GM18867 (cell line): ENCODE measurements around the gene OAF.

Source experiments
- ATAC-seq: cut with Tn5 transposase; IDR thresholded peaks from one replicate; pipeline ENCODE4 v1.9.1; 2021; ENCODE audit warnings: mild to moderate bottlenecking, moderate library complexity; ENCODE audit not compliant: unreplicated experiment

OAF gene

DNA sequence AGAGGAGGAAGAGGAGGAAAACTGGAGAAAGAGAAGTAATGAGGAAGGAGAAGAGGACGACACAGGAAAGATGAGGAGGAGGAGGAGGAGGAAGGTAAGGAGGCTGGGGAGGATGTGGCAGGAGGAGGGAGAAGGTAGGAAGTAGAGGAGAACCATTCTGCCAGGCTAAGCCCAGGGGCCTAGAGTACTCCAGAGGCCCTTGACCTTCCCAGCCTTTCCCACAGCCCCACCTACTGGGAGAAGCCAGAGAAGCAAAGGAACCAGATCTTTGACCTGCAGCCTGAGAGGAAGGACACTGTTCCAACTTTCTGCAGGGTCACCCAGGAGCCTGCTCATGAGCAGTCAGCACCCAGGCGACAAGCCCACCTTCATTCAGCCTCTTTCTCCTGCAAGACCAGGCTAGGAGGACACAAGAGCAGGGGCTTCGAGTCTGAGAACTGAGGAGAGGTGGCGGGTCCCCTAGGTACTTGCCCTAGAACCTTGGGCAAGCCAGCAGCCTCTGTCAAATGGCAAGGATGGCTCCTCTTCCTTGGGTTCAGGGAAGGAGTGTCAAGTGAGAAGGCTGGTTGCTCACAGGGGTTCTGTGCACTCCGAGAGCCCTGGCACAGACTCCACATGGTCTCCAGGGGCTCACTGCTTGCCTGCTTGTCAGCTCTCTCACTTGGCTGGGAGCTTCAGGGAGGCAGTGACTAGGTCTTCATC lies 27.9 kb upstream of the OAF start:
- ATAC-seq, result no peak

DNA sequence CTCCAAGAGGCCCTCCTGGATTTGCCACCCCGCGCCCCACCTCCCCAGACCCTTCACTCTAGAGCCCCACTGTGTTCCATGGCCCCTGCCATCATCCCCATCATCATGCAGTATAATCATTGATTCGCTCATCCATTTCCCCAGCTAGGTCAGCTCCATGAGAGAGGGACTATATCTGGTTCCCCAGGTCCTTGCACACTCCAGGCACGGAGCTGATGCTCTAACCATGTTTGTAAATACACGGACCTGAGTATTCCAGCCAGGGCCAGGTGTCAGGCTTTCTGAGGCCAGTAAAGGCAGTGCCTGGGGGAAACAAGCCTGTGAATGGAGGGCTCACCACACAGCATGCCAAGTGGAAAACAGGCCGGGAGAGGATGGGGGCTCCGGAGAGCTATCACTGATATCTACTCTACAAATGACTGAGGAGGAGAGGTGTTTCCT lies 27.1 kb upstream of the OAF start:
- ATAC-seq, result no peak

DNA sequence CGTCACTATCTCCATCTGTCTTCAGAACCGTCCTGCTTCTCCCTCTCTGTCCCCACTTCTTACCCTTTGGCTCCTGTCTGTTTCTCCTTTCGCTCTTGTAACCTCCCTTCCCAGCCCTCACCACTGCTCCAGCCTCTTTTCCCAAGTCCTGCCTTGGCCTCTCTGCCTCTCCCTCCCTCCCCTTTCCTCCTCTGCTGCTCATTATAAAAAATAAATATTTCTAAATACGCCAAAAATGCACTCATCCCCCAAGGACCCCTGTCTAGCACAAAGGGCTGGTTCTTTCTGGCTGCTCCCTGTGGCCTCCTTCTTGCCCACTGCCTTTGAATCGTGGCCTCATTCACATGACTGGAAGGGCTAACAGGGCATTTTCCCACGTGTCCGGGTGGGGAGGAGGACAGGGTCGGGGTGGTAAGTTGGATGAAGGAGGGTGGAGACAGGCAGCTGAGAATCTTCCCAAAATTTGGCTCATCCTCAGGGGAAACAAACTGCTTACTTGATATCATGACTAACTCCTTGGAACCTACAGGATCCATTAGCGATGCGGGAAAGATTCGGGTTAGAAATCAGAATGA lies 26.4 kb upstream of the OAF start:
- no peak for ATAC-seq

DNA sequence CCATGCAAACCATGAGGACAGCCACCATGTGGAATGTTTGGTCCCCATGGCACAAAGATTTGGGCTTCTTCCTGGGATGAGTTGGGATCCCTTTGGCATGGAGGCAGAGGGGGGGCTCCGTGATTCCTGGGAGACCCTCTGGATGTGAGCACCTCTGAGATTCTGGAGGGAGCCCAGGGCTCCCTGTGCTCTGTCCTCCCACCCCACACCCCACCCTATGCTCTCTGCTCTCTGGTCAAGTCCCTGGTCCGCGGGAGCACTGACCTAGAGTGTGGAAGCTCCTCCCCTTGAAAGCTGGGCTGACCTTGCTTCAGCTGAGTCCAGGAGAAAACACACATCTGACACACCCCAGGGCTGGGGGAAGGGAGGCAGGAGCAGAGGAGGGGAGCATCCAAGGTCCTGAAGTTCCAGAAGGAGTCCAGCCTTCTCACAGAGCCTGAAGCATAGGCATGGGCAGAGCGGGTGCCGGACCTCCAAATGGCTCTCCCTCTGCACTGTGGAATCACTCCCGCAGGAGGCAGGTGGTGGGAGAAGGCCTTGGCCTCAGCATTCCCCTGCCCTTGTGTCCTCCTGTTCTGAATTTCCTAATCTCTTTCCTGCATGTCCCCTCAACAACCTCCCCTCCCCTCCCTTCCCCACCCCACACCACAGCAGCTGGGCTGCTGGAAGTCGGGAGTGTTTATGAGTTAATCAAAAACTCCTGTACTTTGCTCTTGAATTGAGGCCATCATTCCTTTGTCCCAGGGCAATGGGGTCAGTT lies 25.7 kb upstream of the OAF start:
- no peak for ATAC-seq

DNA sequence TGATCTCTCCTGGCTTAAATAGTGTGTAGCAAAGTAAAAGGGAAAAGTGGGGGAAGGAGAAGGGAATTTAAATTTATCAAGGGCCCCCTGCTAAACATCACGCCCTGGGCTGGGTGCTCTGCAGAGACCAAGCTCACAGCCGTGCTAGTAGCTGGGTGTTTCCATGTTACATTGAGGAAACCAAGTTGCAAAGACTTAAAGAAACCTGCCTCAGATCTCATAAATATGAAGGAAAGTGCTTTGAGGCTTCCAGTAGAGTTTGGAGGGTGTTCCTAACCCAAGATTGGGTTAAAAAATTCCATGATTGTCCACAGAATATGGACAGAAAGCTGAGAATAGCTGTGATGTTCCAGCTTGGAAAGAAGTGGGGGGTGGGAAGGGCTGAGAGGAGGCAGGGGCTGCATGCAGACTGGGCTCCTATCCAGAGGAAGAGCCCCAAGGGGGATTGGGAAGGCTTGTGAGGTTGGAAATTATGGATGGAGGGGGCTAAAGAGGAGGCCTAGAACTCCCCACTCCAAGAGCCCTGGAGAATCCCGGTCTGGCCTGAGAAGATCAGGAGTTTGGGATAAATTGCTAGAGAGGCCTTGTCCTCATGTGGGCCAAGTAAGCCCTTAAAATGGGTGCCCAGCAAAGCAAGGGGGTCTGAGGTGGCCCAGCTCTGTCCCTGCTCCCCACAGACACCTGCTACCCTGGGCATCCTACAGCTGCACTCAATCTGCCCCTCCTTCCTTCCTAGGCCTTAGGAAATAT lies 25.0 kb upstream of the OAF start:
- no peak for ATAC-seq

DNA sequence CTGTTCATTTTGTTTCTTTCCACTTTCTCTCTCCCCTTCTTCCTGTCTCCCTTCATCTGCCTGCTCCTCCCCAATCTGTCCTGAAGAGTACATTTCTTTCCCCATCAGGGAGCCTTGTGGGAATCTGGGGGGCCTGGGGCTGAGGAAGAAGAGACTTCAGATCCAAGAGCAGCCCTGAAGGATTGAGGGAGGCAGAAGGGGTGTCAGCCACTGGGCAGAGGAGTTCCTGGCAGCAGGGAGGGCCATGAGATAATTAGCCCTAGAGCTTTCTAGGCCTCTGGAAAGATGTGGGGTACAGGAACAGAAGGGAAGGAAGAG lies 24.4 kb upstream of the OAF start:
- no peak for ATAC-seq

DNA sequence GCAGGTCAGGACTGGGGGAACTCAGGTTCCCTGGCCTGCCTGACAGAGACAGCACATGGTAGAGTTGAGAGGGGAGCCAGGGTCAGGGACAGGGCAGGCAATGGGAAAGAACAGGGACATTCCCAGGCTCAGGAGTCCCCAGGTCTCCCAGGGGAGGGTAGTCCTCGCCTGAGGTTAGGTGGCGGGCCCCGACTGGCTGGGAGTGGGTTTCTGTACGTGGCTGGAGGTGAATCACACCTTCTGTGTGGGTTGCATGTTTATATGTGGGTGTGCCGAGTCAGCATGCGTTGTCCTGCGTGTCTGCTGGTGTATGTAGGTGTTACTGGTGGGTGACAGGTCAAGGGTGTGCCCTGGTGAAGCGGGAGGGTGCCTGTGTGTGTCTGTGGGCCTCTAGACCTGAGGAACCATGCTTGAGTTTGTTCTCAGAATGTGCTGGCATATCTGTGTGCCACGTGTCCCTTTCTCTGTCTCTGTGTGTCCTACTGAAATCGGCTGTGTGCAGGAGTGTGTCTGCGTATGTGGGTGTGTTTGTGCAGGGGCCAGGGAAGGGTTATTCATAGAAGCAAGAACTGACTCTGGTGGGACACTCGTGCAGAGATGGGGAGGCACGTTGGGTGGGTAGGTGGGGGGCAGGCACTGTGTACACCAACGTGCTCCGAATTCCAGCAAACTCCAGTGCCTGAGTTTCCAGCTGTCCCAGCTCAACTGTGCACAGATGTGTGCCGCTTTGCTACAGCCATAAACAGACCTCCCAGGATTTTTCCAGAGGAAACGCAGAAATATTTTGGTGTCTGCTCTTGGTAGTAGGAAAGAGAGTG lies 23.8 kb upstream of the OAF start:
- peak; percentile 57 for ATAC-seq

DNA sequence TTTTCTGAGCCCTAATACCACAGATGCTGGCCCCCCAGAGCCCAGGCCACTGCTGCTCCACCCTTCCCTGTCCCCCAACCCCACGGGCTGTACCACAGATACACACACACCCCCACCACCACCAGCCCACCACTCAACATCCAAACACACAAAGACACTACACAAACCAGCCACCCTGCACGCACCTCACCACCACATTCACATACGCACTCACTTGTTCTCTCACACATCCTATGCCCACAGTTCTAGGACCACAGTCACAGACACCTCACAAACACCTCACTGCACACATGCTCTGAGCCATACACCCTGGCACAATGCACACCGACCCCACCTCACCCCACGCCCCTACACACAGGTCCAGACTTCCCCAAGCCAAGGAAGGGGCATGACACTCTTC lies 22.5 kb upstream of the OAF start:
- no peak for ATAC-seq

DNA sequence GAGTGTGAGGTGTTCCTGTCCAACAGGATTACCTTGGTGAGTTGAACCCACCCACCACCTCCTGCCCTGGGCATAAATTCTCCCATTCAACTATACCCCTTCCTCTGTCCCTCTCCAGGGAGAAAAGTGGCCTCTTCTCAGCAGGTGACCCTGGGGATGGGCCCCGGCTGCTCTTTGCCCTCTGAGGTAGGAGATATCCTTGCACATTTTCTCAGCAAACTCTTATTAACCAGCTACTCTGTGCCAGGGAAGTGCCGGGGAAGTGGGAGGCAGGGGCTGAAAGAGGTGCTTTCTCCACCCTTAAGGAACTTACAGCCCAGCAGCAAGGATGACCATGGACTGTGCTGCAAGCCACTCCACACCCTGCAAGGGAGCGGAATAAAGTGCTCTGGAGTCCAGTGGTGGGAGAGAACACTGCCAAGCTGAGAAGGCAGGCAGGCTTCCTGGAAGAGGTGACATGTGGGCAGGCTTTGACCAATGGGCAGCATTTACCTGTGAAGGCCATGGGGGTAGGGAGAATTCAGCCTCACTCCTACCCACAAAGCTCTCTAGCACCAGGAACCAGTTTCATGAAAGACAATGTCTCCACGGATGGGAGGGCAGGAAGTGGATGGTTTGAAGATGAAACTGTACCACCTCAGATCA lies 21.9 kb upstream of the OAF start:
- ATAC-seq, result no peak

DNA sequence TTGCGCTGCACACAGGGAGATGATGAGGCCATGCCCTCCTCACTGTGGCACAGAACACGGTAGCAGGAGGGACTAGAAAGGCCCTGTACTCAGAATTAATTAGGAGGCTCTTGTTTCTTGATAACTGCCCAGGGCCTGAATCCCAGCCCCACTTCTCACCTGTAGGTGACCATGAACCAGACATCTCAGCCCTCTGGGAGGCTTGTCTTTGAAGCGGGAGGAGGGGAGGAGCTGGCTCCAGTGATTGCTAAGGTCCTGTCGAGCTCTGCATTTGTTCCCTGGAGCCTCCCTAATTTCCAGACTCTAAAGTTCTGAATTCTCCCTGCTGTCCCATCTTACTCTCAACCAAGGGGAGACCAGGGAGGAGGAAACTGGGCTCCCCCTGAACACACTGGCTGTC lies 19.8 kb upstream of the OAF start:
- ATAC-seq, result no peak

DNA sequence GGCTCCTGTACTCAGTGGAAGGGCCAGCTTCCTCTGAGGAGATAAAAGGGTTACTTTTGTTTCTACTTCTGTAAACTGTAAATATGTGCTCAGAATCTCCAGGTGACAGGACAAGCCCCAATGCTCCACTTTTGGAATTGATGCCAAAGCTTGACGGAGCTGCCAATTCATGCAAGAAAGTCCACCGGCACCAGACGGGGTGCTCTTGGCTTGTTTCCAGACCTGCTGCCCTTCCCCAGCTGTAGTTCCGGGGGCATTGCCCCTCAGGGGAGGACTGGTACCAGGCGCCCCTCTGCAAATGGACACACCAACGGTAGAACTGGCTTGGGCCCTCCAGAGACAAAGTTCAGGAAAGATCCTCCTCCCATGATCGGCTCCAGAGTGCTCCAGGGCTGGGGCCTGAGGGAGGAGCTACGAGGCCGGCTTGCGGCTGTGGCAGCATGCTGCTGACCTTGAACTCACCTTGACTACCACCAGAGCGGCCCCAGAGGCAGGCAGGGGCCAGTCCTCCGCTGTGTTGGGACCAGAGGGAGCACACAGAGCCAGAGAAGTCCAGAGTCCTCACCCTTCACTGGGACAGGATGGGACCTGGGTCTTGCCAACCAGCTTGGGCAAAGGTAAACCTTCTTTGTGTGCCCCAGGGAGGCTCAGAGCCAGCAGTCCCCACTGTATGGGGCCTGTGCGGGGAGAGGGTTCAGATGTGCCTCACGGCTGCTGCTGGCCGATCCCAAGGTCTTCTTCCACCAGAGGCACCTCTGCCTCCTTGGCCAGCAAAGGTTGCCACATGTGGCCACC lies 17.8 kb upstream of the OAF start:
- no peak for ATAC-seq

DNA sequence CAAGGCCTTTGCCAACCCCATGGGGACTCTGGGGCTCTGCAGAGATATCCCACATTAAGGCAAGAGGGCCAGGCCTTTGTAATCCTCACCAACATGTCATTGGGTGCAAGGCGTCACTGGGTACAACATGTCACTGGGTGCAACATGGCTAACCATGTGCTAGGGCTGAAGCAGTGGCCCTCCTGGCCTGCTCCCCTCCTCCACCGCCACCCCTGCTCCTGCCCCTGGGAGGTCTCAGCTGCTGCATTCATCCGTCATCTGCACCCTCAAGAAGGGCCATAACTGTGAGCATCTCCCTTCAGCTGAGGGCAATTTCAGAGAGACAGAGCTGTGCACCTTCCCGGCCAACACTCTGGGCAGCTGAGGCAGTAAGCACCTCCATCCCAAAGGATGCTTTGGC lies 16.7 kb upstream of the OAF start:
- no peak for ATAC-seq

DNA sequence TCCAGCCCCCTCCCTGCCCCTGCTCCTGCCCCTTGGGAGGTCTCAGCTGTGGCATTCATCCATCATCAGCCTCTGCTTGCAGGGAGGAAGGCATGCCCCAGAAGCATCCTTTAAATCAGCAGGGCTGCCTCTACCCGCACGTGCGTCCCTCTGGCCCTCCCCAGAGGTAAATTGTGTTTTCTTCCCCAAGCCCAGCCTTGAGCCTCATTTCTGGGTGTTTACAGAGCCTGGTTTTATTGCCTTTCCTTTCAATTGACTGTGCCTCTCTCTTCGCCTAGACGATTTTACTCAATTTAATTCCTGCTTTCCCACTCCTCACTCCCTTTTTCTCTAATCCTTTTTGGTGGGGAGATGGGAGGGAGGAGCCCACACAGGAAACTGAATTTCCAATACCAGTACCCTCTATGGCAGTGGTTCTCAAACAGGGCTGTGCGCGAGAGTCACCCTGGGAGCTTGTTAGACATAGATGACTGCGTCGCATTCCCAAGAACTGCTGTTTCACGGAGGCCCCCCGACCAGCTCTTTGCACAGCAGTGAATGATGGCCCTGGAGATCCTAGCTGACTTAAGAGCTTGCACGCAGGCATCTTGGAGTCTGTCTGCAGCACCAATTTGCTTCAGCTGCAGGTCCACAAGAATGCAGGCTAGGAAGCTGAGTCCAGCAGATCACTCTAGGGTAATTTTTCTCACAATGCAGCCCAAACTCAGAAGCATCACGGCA lies 15.1 kb upstream of the OAF start:
- no peak for ATAC-seq

DNA sequence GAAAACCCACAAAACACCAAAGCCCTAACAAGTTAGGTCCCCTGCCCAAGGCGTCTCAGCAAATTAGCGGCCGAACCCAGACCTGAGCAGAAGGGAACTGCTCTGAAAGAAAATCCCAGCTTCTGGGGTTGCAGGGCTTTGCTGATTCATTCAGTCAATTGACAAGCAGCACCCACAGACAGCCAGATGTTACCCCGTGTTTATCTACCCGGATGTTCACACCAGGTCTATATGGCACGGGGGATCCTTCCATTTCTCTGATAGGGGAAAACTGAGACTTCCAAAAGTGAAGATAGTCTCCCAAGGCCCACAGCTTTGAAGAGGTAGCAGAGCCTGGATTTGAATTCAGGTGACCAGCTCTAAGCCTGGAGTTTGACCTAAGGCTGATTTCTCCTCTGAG lies 14.0 kb upstream of the OAF start:
- no peak for ATAC-seq

DNA sequence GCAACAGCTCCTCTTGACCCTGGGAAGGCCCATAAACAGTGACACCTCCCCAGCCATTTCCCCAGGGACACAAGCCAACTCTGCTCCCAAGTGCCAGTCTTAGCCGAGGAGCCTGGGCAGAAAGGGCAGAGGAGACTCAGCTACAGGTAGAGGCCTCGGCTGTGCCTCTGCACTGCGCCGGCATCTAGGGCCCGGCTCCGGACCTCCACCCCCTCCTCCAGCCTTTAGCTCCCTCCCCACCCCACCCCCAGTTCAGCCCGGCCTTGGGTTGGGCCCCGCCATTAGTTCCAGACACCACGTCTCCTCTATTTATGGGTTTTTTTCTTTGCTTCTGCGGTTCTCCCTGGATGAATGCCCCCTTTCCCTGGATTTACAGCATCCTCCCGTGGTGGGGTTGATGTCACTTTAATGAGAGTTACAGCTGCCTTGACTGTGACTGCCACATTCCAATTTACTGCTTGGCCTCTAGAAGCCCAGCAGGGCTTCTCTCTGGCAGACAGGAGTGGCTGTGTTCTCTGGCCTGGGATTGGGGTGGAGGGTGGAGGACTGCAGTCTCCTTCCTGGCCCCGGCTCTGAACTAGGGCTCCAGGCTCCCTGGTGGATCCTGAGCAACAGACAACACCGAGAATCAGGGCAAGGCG lies 13.5 kb upstream of the OAF start:
- ATAC-seq, result no peak

DNA sequence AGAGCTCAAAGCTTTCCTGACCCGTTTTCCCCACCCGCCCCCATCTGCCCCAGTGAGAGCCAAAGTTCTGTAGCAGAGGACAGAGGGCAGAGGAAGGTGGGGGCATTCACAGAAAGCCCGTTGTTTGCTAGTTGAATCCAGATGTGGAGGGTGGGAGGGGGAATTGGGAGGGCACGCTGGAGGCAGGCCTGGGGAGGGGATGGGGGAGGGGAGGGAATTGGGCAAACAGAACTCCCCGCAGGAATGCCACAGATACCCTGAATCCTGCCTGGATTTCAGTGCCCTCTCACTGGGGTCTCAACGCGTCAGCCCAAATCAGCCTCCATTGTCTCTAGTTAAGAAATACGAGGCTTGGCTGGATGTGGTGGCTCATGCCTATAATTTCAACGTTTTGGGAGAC lies 12.9 kb upstream of the OAF start:
- ATAC-seq, result no peak

DNA sequence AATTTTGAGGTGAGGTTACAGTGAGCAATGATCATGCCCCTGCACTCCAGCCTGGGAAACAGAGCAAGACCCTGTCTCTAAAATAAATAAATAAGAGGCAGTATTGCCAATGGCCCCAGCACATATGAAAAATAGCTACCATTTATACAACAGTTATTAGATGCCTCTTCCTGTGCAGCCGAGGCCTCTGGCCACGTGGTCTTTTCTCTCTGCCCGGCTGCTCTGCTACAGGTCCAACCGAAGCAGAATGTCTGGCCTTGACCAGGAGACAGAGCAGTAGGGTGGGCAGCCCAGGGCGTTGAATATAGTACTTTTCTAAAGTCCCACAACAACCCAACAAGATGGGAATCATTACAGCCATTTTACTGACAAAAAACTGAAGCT lies 12.4 kb upstream of the OAF start:
- no peak for ATAC-seq

DNA sequence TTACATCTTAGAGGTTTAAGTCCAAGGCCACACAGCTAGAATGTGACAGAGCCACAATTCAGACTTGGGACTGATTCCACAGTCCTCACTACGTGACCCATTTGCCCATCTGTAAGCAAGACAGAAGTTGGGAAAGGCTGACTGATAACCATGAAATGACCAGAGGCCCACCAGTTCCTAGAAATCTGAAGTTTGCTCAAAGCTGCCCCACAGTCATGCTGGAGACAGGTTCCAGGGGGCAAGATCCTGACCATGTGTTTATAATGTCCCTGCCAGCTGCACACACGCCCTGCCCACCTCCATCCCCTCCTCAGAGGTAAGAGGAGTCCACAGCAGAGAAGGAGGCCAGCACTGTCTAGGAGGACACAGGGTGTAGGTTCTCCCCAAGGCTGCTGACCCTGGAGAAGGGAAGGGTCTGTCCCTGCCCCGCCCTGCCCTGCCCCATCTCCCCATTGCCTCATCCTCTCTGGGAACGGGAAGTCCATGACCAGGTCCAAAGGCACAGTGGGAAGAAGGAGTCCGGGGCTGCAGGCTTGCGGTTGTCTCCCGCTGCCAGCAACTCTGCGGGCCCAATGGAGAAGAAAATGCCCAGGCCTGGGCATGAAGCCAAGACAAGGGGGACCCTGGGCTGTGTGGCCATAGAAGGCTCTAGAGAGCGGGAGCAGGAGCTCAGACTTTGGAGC lies 11.9 kb upstream of the OAF start:
- ATAC-seq, result no peak
